Measurements from ENCODE around the gene CD86. TPM values are rescaled to one million over a fixed set of nuclear protein-coding genes. Genes with fewer than 3 reads are reported as not detected.
"Not testable (repeated sequence)": the region's sequence is repeated elsewhere in the genome, so short reads cannot be mapped to it uniquely, and the experiment has no call there.

The CD86 gene
- total and polyA plus RNA-seq, 2 of the 8 experiments (the other 6 are each of a cell fraction or from before 2014, with no cell fraction given) = 0.12 to 0.30 TPM

DNA sequence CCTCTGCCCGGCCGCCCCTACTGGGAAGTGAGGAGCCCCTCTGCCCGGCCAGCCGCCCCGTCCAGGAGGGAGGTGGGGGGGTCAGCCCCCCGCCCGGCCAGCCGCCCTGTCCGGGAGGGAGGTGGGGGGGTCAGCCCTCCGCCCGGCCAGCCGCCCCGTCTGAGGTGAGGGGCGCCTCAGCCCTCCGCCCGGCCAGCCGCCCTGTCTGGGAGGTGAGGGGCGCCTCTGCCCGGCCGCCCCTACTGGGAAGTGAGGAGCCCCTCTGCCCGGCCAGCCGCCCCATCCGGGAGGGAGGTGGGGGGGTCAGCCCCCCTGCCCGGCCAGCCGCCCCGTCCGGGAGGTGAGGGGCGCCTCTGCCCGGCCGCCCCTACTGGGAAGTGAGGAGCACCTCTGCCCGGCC, 109.8 kb downstream of the CD86 start:
- POLR2A ChIA-PET (ENCODE audit: partially characterized antibody); H2BK20ac ChIP-seq (ENCODE audit: low read length); H3K14ac ChIP-seq (ENCODE audit: insufficient read length); H3K56ac ChIP-seq (replicated peaks; ENCODE audit: insufficient read length, low read depth, low read length); H3K79me2 ChIP-seq (ENCODE audit: control insufficient read depth in 1 of 2, insufficient read depth in 2 of 2, low read length in 2 of 2); FAIRE-seq; H4K20me1 ChIP-seq (replicated peaks in 1 of 2; ENCODE audit: control insufficient read depth in 1 of 2, insufficient read depth in 2 of 2, low read length in 2 of 2); H3K9ac ChIP-seq (replicated peaks in 1 of 4; ENCODE audit: extremely low read depth in 1 of 4, low read depth in 3 of 4, low read length in 3 of 4); H2BK5ac ChIP-seq (ENCODE audit: low read depth, low read length); H3K79me1 ChIP-seq (ENCODE audit: low read depth, low read length); H3K27me3 ChIP-seq (replicated peaks in 1 of 4; ENCODE audit: control insufficient read depth in 3 of 4, extremely low read depth in 1 of 4, insufficient read depth in 3 of 4, low read length in 3 of 4); H3K23ac ChIP-seq (ENCODE audit: insufficient read length); H3K4me2 ChIP-seq (ENCODE audit: insufficient read depth in 1 of 2, low read depth in 2 of 2, low read length in 2 of 2); H2AFZ ChIP-seq (ENCODE audit: low read length); H2BK120ac ChIP-seq (replicated peaks; ENCODE audit: low read depth, low read length); H2AK5ac ChIP-seq (ENCODE audit: low read depth, low read length); DNase-seq (ENCODE audit: low read depth in 1 of 2, low spot score in 2 of 2); H4K8ac ChIP-seq (ENCODE audit: extremely low read depth, insufficient read depth, low read length); H2BK12ac ChIP-seq (ENCODE audit: low read depth, low read length); H3K4ac ChIP-seq (replicated peaks; ENCODE audit: insufficient read length, low read depth, low read length); H2BK15ac ChIP-seq (ENCODE audit: low read length); H4K5ac ChIP-seq (ENCODE audit: insufficient read length, low read depth, low read length); H3K9me3 ChIP-seq (ENCODE audit: insufficient read depth in 2 of 2, low read depth in 1 of 2, low read length in 1 of 2); H3K4me3 ChIP-seq (ENCODE audit: extremely low read depth in 1 of 4, insufficient read depth in 2 of 4, low read depth in 3 of 4, low read length in 4 of 4); H3K36me3 ChIP-seq (ENCODE audit: control insufficient read depth in 2 of 4, insufficient read depth in 4 of 4, low read length in 3 of 4); H3K4me1 ChIP-seq (replicated peaks in 1 of 4; ENCODE audit: control insufficient read depth in 3 of 4, insufficient read depth in 4 of 4, low read length in 3 of 4); CTCF ChIA-PET (ENCODE audit: partially characterized antibody); H3K27ac ChIP-seq (ENCODE audit: low read depth, low read length); H3K18ac ChIP-seq (ENCODE audit: extremely low read depth, low read length); H4K91ac ChIP-seq (replicated peaks; ENCODE audit: insufficient read length, low read length); H3K23me2 ChIP-seq (ENCODE audit: low read depth, low read length): not testable (repeated sequence)
- WGBS, 2 experiments (ENCODE audit: extremely low coverage in 1 of 2, insufficient coverage in 1 of 2, insufficient read length in 1 of 2, insufficient replicate concordance in 2 of 2, low coverage in 1 of 2, low lambda C conversion rate in 2 of 2, missing lambda C conversion rate in 1 of 2) = no CpG with 5 or more reads among the region's 31 CpGs
